Right renal cortex interstitium (tissue), 3 donors: Measurements from ENCODE around the gene BEGAIN. TPM values are rescaled to one million over a fixed set of nuclear protein-coding genes. Genes with fewer than 3 reads are reported as not detected.
"Not testable (repeated sequence)": the region's sequence is repeated elsewhere in the genome, so short reads cannot be mapped to it uniquely, and the experiment has no call there.

Source experiments
- DNase-seq, 3 donors: peaks; one replicate each; pipeline ENCODE4 v3.0.0-alpha.2; 2013; ENCODE audit warnings: low read depth in 3 of 3, low spot score in 2 of 3
- polyA plus RNA-seq, 3 donors: library from polyadenylated mRNA; unstranded; fragments of 120-200 nt; gene quantifications; one replicate each; pipeline ENCODE4 v1.2.1, GENCODE V29; 2013; ENCODE audit not compliant: insufficient read length in 3 of 3

Gene BEGAIN
- polyA plus RNA-seq, 3 donors: 1.2 to 2.3 (median 1.8) TPM

- DNase-seq: no peak
Measured at GRCh38 chr14:100525615-100526014, 61.6 kb downstream of the BEGAIN start.

GRCh38 chr14:100524933-100525243, 62.3 kb downstream of the BEGAIN start:
- DNase-seq: no peak

GRCh38 chr14:100524233-100524932, 62.8 kb downstream of the BEGAIN start:
- DNase-seq: no peak

- no peak for DNase-seq
Measured at GRCh38 chr14:100523843-100524169, 63.4 kb downstream of the BEGAIN start.

GRCh38 chr14:100523131-100523842, 63.9 kb downstream of the BEGAIN start:
- DNase-seq: no peak

- no peak for DNase-seq
Measured at GRCh38 chr14:100522616-100523099, 64.6 kb downstream of the BEGAIN start.

GRCh38 chr14:100506053-100506452, 81.2 kb downstream of the BEGAIN start:
- DNase-seq: not testable (repeated sequence)

- no peak for DNase-seq
Measured at GRCh38 chr14:100504372-100505078, 82.7 kb downstream of the BEGAIN start.

GRCh38 chr14:100503251-100503650, 84.0 kb downstream of the BEGAIN start:
- DNase-seq: no peak

GRCh38 chr14:100502622-100503220, 84.5 kb downstream of the BEGAIN start:
- no peak for DNase-seq

- DNase-seq: no peak
Measured at GRCh38 chr14:100500128-100500527, 87.1 kb downstream of the BEGAIN start.

- no peak for DNase-seq
Measured at GRCh38 chr14:100498068-100498467, 89.1 kb downstream of the BEGAIN start.

- DNase-seq: no peak
Measured at GRCh38 chr14:100495917-100496316, 91.3 kb downstream of the BEGAIN start.

- no peak for DNase-seq
Measured at GRCh38 chr14:100494645-100495044, 92.6 kb downstream of the BEGAIN start.

- DNase-seq: no peak
Measured at GRCh38 chr14:100490252-100490651, 97.0 kb downstream of the BEGAIN start.

- DNase-seq: no peak
Measured at GRCh38 chr14:100488057-100488456, 99.2 kb downstream of the BEGAIN start.

GRCh38 chr14:100487304-100487703, 99.9 kb downstream of the BEGAIN start:
- DNase-seq: no peak
